ENCODE results near the gene EXOSC5.
A peak's percentile ranks its signal among the peaks of the same experiment; 100 is the strongest.

The EXOSC5 gene

DNA sequence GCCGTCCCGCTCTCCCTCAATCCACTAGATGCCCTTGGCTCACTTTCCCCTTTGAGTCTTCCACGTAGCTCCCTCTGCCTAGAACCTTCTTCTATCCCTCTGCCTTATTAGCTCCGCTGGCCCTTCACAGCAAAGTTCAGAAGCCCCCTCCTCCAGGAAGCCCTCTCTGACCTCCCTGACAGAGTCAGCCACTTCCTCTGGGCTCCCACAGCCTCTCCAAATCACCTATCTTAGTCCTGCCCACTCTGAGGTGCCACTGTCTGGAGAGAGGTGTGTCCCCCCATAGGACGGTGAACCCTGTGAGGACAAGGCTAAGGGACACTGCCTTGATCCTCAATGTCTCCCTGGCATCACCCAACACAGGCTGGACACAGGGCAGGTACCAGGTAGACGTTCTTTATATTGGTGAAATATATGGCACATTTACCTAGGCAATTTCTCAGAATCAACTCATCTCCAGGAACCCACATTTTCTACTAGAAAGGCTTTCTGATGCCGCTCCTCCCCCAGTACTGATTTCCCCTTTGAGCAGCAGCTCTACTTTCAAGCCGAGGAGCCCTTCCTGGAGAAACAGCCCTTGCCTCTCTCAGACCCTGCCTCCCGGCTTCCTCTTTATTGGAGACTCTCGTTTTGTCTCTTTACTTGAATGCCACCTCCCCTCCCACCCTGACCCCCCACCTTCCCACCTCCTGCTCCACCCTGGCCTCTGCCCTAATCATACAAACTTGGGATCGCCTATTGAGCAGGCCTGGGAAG lies 40.0 kb downstream of the EXOSC5 start:
- Histone ChIP-seq H3K4me2 (ENCODE audit: low read depth, low read length, poor library complexity, severe bottlenecking) (no peak overlapping the region), H3K4me3 (ENCODE audit: low read length, poor library complexity, severe bottlenecking) (no peak overlapping the region), H3K4me1 (ENCODE audit: insufficient read depth, low read length, poor library complexity, severe bottlenecking) (peaks cover 28% of the 10 kb centered on the region), H3K9me3 (ENCODE audit: insufficient read depth, low read depth, low read length) (no peaks in the 10 kb centered on the region), H3K36me3 (ENCODE audit: insufficient read depth, low read length) (no peaks in the 10 kb centered on the region), H3K79me2 (ENCODE audit: insufficient read depth, low read length) (peaks cover 23% of the 10 kb centered on the region), H3K9ac (ENCODE audit: low read depth, low read length, poor library complexity, severe bottlenecking) (no peak overlapping the region), H4K20me1 (ENCODE audit: insufficient read depth, low read length, poor library complexity, severe bottlenecking) (peaks cover 2% of the 10 kb centered on the region), H3K9me2 (replicated peaks; ENCODE audit: low read depth, low read length) (no peaks in the 10 kb centered on the region), H2AFZ (ENCODE audit: low read length) (no peak overlapping the region), H3F3A (ENCODE audit: low read depth) (no peaks in the 10 kb centered on the region), H3K27me3 (ENCODE audit: insufficient read depth, low read length, poor library complexity, severe bottlenecking) (no peaks in the 10 kb centered on the region)
- TF ChIP-seq EZH2phosphoT487 (IDR thresholded peaks at IDR 0.05; ENCODE audit: borderline replicate concordance): no peak
- TF ChIP-seq, protein P1, sequence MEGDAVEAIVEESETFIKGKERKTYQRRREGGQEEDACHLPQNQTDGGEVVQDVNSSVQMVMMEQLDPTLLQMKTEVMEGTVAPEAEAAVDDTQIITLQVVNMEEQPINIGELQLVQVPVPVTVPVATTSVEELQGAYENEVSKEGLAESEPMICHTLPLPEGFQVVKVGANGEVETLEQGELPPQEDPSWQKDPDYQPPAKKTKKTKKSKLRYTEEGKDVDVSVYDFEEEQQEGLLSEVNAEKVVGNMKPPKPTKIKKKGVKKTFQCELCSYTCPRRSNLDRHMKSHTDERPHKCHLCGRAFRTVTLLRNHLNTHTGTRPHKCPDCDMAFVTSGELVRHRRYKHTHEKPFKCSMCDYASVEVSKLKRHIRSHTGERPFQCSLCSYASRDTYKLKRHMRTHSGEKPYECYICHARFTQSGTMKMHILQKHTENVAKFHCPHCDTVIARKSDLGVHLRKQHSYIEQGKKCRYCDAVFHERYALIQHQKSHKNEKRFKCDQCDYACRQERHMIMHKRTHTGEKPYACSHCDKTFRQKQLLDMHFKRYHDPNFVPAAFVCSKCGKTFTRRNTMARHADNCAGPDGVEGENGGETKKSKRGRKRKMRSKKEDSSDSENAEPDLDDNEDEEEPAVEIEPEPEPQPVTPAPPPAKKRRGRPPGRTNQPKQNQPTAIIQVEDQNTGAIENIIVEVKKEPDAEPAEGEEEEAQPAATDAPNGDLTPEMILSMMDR (conservative IDR thresholded peaks at IDR 0.05; ENCODE audit: low read length): no peak

DNA sequence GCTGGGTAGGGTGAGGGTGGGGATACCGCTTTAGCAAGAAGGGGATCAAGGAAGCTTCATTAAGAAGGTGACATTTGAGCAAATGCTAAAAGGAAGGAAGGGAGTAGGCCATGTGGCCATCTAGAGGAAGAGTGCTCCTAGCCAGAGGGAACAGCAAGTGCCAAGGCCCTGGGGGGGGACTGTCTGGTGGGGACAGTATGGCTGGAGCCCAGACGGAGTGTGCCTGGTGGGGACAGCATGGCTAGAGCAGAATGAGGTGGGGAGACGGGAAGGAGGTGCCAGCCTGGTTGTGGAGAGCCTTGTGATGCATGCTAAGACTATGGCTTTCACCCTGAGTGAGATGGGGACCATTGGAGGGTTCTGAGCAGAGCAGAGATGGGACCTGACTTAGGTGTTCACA lies 41.4 kb downstream of the EXOSC5 start:
- Histone ChIP-seq H3K4me3 (ENCODE audit: low read length, poor library complexity, severe bottlenecking) (no peak overlapping the region), H3K27me3 (ENCODE audit: insufficient read depth, low read length, poor library complexity, severe bottlenecking) (no peaks in the 10 kb centered on the region), H3K9ac (ENCODE audit: low read depth, low read length, poor library complexity, severe bottlenecking) (peak overlapping the region; percentile 35), H3K9me3 (ENCODE audit: insufficient read depth, low read depth, low read length) (no peaks in the 10 kb centered on the region), H3K9me2 (replicated peaks; ENCODE audit: low read depth, low read length) (no peaks in the 10 kb centered on the region), H3K4me2 (ENCODE audit: low read depth, low read length, poor library complexity, severe bottlenecking) (no peak overlapping the region), H4K20me1 (ENCODE audit: insufficient read depth, low read length, poor library complexity, severe bottlenecking) (peaks cover 16% of the 10 kb centered on the region), H3K79me2 (ENCODE audit: insufficient read depth, low read length) (peaks cover 37% of the 10 kb centered on the region), H3K36me3 (ENCODE audit: insufficient read depth, low read length) (no peaks in the 10 kb centered on the region), H3K4me1 (ENCODE audit: insufficient read depth, low read length, poor library complexity, severe bottlenecking) (peaks cover 32% of the 10 kb centered on the region), H3F3A (ENCODE audit: low read depth) (no peaks in the 10 kb centered on the region; the same call in 1 of the 2 replicates), H2AFZ (ENCODE audit: low read length) (no peak overlapping the region)
- TF ChIP-seq, protein P1 (conservative IDR thresholded peaks at IDR 0.05; ENCODE audit: low read length): no peak
- no peak for TF ChIP-seq EZH2phosphoT487 (IDR thresholded peaks at IDR 0.05; ENCODE audit: borderline replicate concordance)

DNA sequence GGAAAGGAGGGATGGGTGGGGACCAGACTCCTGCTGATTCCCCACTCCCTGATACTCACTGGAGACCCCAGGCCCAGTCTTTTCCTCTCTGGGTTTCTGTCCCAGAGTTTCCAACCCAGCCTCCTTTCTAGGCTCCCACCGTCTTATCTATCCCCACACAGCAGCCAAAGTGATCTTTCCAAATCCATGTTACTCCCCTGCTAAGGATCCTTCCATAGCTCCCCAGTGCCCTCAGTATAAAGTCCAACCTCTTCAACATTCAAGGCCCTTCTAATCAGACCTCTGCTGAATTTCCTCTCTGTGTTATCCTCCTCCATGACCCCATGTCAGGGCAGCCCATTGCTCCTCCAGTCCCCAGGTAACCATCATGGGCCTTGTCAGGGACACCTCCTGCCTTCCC lies 42.1 kb downstream of the EXOSC5 start:
- peak overlapping the region; percentile 100 for H3K4me2 ChIP-seq (ENCODE audit: low read depth, low read length, poor library complexity, severe bottlenecking)
- H3K27me3 ChIP-seq (ENCODE audit: insufficient read depth, low read length, poor library complexity, severe bottlenecking): no peaks in the 10 kb centered on the region
- H3K79me2 ChIP-seq (ENCODE audit: insufficient read depth, low read length): peaks cover 45% of the 10 kb centered on the region
- H3F3A ChIP-seq (ENCODE audit: low read depth): no peaks in the 10 kb centered on the region; the same call in 1 of the 2 replicates
- no peak for TF ChIP-seq EZH2phosphoT487 (IDR thresholded peaks at IDR 0.05; ENCODE audit: borderline replicate concordance)
- TF ChIP-seq, protein P1 (conservative IDR thresholded peaks at IDR 0.05; ENCODE audit: low read length): no peak
- H3K36me3 ChIP-seq (ENCODE audit: insufficient read depth, low read length): no peaks in the 10 kb centered on the region
- H3K9ac ChIP-seq (ENCODE audit: low read depth, low read length, poor library complexity, severe bottlenecking): peak overlapping the region; percentile 92
- no peak overlapping the region for H3K4me3 ChIP-seq (ENCODE audit: low read length, poor library complexity, severe bottlenecking)
- H2AFZ ChIP-seq (ENCODE audit: low read length): no peak overlapping the region
- peaks cover 37% of the 10 kb centered on the region for H3K4me1 ChIP-seq (ENCODE audit: insufficient read depth, low read length, poor library complexity, severe bottlenecking)
- no peaks in the 10 kb centered on the region for H3K9me3 ChIP-seq (ENCODE audit: insufficient read depth, low read depth, low read length)
- peaks cover 22% of the 10 kb centered on the region for H4K20me1 ChIP-seq (ENCODE audit: insufficient read depth, low read length, poor library complexity, severe bottlenecking)
- no peaks in the 10 kb centered on the region for H3K9me2 ChIP-seq (replicated peaks; ENCODE audit: low read depth, low read length)
